ENCODE measurements around the gene PCDH15. TPM values are rescaled to one million over a fixed set of nuclear protein-coding genes. Genes with fewer than 3 reads are reported as not detected.
A peak's percentile ranks its signal among the peaks of the same experiment; 100 is the strongest.

The PCDH15 gene
- total and polyA plus RNA-seq, 2 of the 13 experiments (the other 11 are each of a cell fraction or from before 2014, with no cell fraction given), result not detected

- TF ChIP-seq E2F5 (CRISPR knock-in tag; conservative IDR thresholded peaks at IDR 0.05) (no peak), PHF21A (CRISPR knock-in tag; IDR thresholded peaks at IDR 0.05) (no peak), ZNF292 (CRISPR knock-in tag; IDR thresholded peaks at IDR 0.05; ENCODE audit: borderline replicate concordance, low read depth) (no peak)
These were observed 330.8 kb downstream of the PCDH15 start (continued) for GRCh38 chr10:54470324-54470631.

- ATAC-seq (peak; percentile 75), FAIRE-seq (no peak), DNase-seq (ENCODE audit: low spot score) (no peak)
- H3K27ac ChIP-seq (ENCODE audit: extremely low read length, insufficient read depth, low read length), result no peak overlapping the region
- no peaks in the 10 kb centered on the region for H3K27me3 ChIP-seq (ENCODE audit: control insufficient read depth in 1 of 2, insufficient read depth in 2 of 2, low read length in 2 of 2)
- H3K4me3 ChIP-seq (replicated peaks in 1 of 3; ENCODE audit: insufficient read depth in 1 of 3, low read depth in 2 of 3, low read length in 3 of 3), result peak overlapping the region in 1 of 3 experiments; percentile 27; a peak in 2 of 6 replicates
- H3K9ac ChIP-seq (ENCODE audit: insufficient read depth, low read depth, low read length), result no peak overlapping the region
- intact Hi-C loops (cut with micrococcal nuclease; ENCODE audit: unreplicated experiment) (no loop called here), in situ Hi-C loops (cut with HindIII; ENCODE audit: extremely low pct_ligation_motif_present, low pct_unique_long_range_greater_than_20kb) (no loop called here)
- H2AFZ ChIP-seq (ENCODE audit: low read length), result no peak overlapping the region
- CTCF ChIA-PET (ENCODE audit: low intra/inter-chr PET ratio, low total read pairs), result no interaction called here
- H3K79me2 ChIP-seq (ENCODE audit: insufficient read depth, low read length), result no peaks in the 10 kb centered on the region
- BruUV-seq (replicated peaks), result no TSS peak
- no peaks in the 10 kb centered on the region for H3K36me3 ChIP-seq (replicated peaks in 1 of 2; ENCODE audit: control insufficient read depth in 1 of 2, insufficient read depth in 2 of 2, low read length in 2 of 2)
- no peaks in the 10 kb centered on the region for H3K4me1 ChIP-seq (ENCODE audit: insufficient read depth, low read length)
- H4K20me1 ChIP-seq (ENCODE audit: insufficient read depth, low read length), result no peaks in the 10 kb centered on the region
- POLR2A ChIA-PET, result no interaction called here
- H3K9me3 ChIP-seq (ENCODE audit: low read length), result no peaks in the 10 kb centered on the region
- 11% methylated on average over 5 of the region's 8 CpGs for WGBS (ENCODE audit: low lambda C conversion rate)
- H3K4me2 ChIP-seq (ENCODE audit: low read depth, low read length), result peak overlapping the region; percentile 28
- no peak for TF ChIP-seq ZNF160 (CRISPR knock-in tag; IDR thresholded peaks at IDR 0.05)
- TF ChIP-seq U2AF1 (optimal IDR thresholded peaks at IDR 0.05; ENCODE audit: low read depth, low read length), result no peak
- no peak for TF ChIP-seq HHEX (CRISPR knock-in tag; IDR thresholded peaks at IDR 0.05)
- no peak for TF ChIP-seq SOX5 (CRISPR knock-in tag; IDR thresholded peaks at IDR 0.05; ENCODE audit: borderline replicate concordance)
- no peak for TF ChIP-seq SOX6 (IDR thresholded peaks at IDR 0.05)
- TF ChIP-seq SOX6 (CRISPR knock-in tag; IDR thresholded peaks at IDR 0.05), result no peak
- TF ChIP-seq TBL1XR1 (IDR thresholded peaks at IDR 0.05; ENCODE audit: borderline replicate concordance, low read length, partially characterized antibody), result no peak
- TF ChIP-seq ZNF570 (CRISPR knock-in tag; IDR thresholded peaks at IDR 0.05; ENCODE audit: borderline replicate concordance), result no peak
These were observed 331.3 kb downstream of the PCDH15 start for GRCh38 chr10:54469587-54470323.

Data from HepG2 (cell line).